Body of pancreas (tissue), 4 donors: ENCODE results near the gene EN2. TPM values are rescaled to one million over a fixed set of nuclear protein-coding genes. Genes with fewer than 3 reads are reported as not detected.

ENCODE experiments used
- ATAC-seq: fragments of 150-250 bp; one replicate; pipeline ENCODE4 v1.9.1; 2016
- DNase-seq, 4 donors: peaks; one replicate each; pipeline ENCODE4 v3.0.0-alpha.2; 2019
- H3K27ac ChIP-seq, 4 donors: fragments of 200-600 bp; sonication (generic); 1 replicate in 3 of 4; 2 replicates in 1 of 4; pipeline versions ENCODE4 v1.5.1 to v1.6.1; 2016 to 2019; ENCODE audit warnings: mild to moderate bottlenecking in 1 of 4, mixed read lengths in 1 of 4, moderate library complexity in 1 of 4
- H3K27me3 ChIP-seq, 2 donors: fragments of 200-600 bp; sonication (generic); one replicate each; pipeline ENCODE4 v1.6.0; 2016; ENCODE audit warnings: mild to moderate bottlenecking in 1 of 2
- H3K36me3 ChIP-seq, 2 donors: fragments of 200-600 bp; sonication (generic); replicated peaks in 1 of 2; 2 replicates each; pipeline ENCODE4 v1.5.1; 2016; ENCODE audit warnings: low read depth in 2 of 2; ENCODE audit not compliant: insufficient read depth in 1 of 2
- H3K4me1 ChIP-seq: fragments of 200-600 bp; sonication (generic); one replicate; pipeline ENCODE4 v1.6.0; 2016
- H3K4me3 ChIP-seq, 2 donors: fragments of 200-600 bp; sonication (generic); 1 replicate in 1 of 2; 2 replicates in 1 of 2; pipeline ENCODE4 v1.5.1; 2016 to 2019
- H3K9me3 ChIP-seq, 3 donors: fragments of 200-600 bp; sonication (generic); 1 replicate in 2 of 3; 2 replicates in 1 of 3; pipeline ENCODE4 v1.5.1; 2016
- CTCF ChIP-seq, 7 experiments: fragments of 450-650 bp in 4 of 7; fragments of 200-600 bp in 3 of 7; sonication (generic) in 3 of 7; IDR thresholded peaks; one replicate each; pipeline ENCODE4 v1.5.1; 2016 to 2019; ENCODE audit warnings: antibody characterized with exemption in 7 of 7
- POLR2A ChIP-seq, 3 donors: fragments of 450-650 bp; IDR thresholded peaks; one replicate each; pipeline ENCODE4 v1.6.1; 2016; ENCODE audit warnings: antibody characterized with exemption in 3 of 3, mild to moderate bottlenecking in 2 of 3
- WGBS, 2 donors: methylation state at CpG; one replicate each; pipeline ENCODE4 v1.1.5; 2017; 5-methylcytosine and 5-hydroxymethylcytosine counted together
- intact Hi-C: fragments of 100-400 bp; cut with DNase I; formaldehyde crosslinking; loops from one replicate; pipeline ENCODE4 v1.15.1; 2023
- total RNA-seq, 2 donors: library from RNA; depleted of rRNA; stranded (reverse); fragments of >200 nt; gene quantifications; one replicate each; pipeline ENCODE4 v1.1.0, GENCODE V29; 2016

Gene EN2
- total RNA-seq, 2 donors from 2014 or later: not detected

DNA sequence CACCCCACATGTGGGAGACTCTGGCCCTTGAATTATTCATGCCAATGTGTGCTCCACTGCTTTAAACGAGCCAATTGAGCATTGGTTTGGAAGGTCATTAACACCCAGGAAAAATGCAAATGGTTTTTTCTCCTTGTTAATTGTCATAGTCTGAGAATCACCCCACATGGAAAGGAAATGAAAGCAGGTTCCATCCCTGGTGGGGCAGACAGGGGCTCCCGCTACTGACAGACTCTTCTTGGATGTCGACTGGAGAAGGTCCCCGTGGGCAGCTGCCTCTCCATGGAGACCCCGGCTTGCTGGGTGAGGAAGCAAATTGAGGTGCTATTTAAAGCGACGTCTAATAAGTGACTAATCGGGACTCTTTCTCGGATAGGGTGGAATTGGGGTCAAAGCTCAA, 32.0 kb upstream of the EN2 start:
- Histone ChIP-seq H3K4me1 (no peaks in the 10 kb centered on the region), H3K9me3 (no peaks in the 10 kb centered on the region), H3K27ac (no peak overlapping the region), H3K27me3 (no peaks in the 10 kb centered on the region), H3K36me3 (no peaks in the 10 kb centered on the region), H3K4me3 (no peak overlapping the region)
- ATAC-seq: no peak
- intact Hi-C loops: no loop called here
- no peak for DNase-seq
- 48 to 55% methylated on average over 9 of the region's 9 CpGs for WGBS, 2 donors
- TF ChIP-seq CTCF (IDR thresholded peaks at IDR 0.05) (no peak), POLR2A (IDR thresholded peaks at IDR 0.05) (no peak)

GRCh38 chr7:155426543-155427410, 31.2 kb upstream of the EN2 start:
- intact Hi-C loops: no loop called here
- H3K9me3 ChIP-seq: no peaks in the 10 kb centered on the region
- no peak overlapping the region for H3K27ac ChIP-seq
- H3K4me1 ChIP-seq: no peaks in the 10 kb centered on the region
- ATAC-seq (no peak), DNase-seq (no peak)
- no peak overlapping the region for H3K4me3 ChIP-seq
- no peaks in the 10 kb centered on the region for H3K27me3 ChIP-seq
- 45 to 62% methylated on average over 7 to 20 of the region's 20 CpGs for WGBS, 2 donors
- H3K36me3 ChIP-seq: no peaks in the 10 kb centered on the region
- TF ChIP-seq POLR2A (IDR thresholded peaks at IDR 0.05) (no peak), CTCF (IDR thresholded peaks at IDR 0.05) (no peak)

DNA sequence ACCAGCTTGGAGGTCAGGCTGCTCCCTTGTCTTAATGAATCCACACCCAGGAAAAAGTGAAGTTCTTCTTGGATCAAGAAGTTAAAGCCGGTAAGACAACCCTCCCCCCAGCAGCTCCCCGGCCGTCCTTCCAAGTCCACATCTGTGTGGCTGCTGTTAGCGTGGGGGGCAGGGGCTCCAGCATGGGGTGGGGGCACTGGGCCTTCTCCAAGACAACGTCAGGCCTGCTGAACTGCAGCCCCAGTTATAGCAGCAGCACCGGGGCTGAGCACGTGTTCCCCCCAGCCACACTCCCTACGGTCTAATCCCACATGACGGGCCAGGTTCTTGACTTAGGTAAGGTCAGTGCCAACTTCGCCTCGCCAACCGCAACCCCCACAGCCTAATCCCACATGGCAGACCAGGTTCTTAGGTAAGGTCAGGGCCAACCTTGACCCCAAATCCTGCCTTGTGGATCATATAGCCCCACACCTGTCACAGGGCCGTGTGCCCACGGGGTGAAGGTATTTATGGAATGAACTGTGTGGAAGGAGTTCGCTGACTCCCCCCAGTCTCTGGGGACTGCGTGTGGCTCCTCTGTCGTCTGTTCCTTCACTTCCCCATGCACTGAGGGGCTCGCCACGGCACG, 30.4 kb upstream of the EN2 start:
- no peak for DNase-seq
- Histone ChIP-seq H3K4me1 (no peaks in the 10 kb centered on the region), H3K36me3 (no peaks in the 10 kb centered on the region), H3K27ac (no peak overlapping the region), H3K9me3 (no peaks in the 10 kb centered on the region), H3K27me3 (no peaks in the 10 kb centered on the region), H3K4me3 (no peak overlapping the region)
- WGBS, 2 donors: 65 to 70% methylated on average over 12 to 20 of the region's 20 CpGs
- no peak for TF ChIP-seq CTCF (IDR thresholded peaks at IDR 0.05)
- no peak for TF ChIP-seq POLR2A (IDR thresholded peaks at IDR 0.05)
- ATAC-seq: no peak
- intact Hi-C loops: no loop called here

DNA sequence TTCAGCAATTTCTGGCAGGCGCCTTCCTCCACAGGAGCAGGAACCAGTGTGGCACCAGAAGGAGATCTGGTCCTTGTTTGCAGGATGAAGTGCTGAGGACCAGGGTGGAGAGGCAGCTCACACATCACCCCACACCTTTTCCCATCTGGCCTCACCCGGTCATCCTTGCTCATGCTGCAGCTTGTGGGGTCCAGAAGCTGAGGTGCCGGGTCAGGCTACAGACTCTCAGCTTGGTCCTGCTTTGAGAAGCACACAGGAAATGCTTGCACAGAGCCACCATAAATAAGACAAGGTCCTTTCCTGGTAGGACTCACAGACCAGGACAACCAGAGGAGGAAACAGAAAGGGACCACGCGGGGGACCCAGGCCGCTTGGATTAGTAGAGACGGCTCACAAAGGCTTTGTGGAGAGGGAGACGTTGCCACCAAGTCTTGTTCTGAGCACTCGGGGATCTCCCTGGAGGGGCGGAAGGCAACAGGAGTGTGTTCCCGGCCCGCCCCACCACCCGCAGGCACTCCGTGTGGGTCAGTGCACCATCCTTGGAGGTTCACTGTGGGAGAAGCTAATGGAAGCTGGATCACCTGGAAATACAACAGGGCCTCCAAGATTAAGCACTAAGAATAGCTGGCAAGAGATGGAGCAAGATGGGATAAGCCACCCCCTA, 29.6 kb upstream of the EN2 start:
- DNase-seq (no peak), ATAC-seq (no peak)
- 77 to 80% methylated on average over 13 to 14 of the region's 14 CpGs for WGBS, 2 donors
- Histone ChIP-seq H3K36me3 (no peaks in the 10 kb centered on the region), H3K27me3 (no peaks in the 10 kb centered on the region), H3K9me3 (no peaks in the 10 kb centered on the region), H3K27ac (no peak overlapping the region), H3K4me1 (no peaks in the 10 kb centered on the region), H3K4me3 (no peak overlapping the region)
- no peak for TF ChIP-seq POLR2A (IDR thresholded peaks at IDR 0.05)
- no peak for TF ChIP-seq CTCF (IDR thresholded peaks at IDR 0.05)
- intact Hi-C loops: no loop called here
